HepG2 (cell line): ENCODE data around the gene NLRC5. TPM values are rescaled to one million over a fixed set of nuclear protein-coding genes. Genes with fewer than 3 reads are reported as not detected.

Experiments
- DPF2 ChIP-seq: sonication (generic); formaldehyde crosslinking; IDR thresholded peaks from 2 replicates; pipeline ENCODE4 v1.4.0; 2020; ENCODE audit warnings: mild to moderate bottlenecking, low read depth, missing genetic modification reagents, borderline replicate concordance
- FOXK1 ChIP-seq: sonication (generic); formaldehyde crosslinking; IDR thresholded peaks from 2 replicates; pipeline ENCODE4 v1.4.0; 2020; ENCODE audit warnings: low read depth, missing genetic modification reagents, borderline replicate concordance
- FOXP1 ChIP-seq, 2 experiments: fragments of 450-650 bp in 1 of 2; IDR thresholded peaks; 2 replicates each; pipeline ENCODE4 v1.6.1; 2017 to 2018; ENCODE audit warnings: antibody characterized with exemption in 1 of 2
- HOXA3 ChIP-seq: sonication (generic); formaldehyde crosslinking; IDR thresholded peaks from 2 replicates; pipeline ENCODE4 v1.5.0; 2020; ENCODE audit warnings: missing genetic modification reagents
- KDM2A ChIP-seq: sonication (generic); formaldehyde crosslinking; IDR thresholded peaks from 2 replicates; pipeline ENCODE4 v1.4.0; 2020; ENCODE audit warnings: low read depth, missing genetic modification reagents, borderline replicate concordance
- MEF2D ChIP-seq: sonication (generic); formaldehyde crosslinking; IDR thresholded peaks from 2 replicates; pipeline ENCODE4 v1.5.1; 2020; ENCODE audit warnings: mild to moderate bottlenecking, missing genetic modification reagents
- NR2F1 ChIP-seq, 2 experiments: fragments of 450-650 bp in 1 of 2; formaldehyde crosslinking in 1 of 2; IDR thresholded peaks; 2 replicates each; pipeline versions ENCODE4 v1.5.0 to v1.6.1; 2016 to 2020; ENCODE audit warnings: mild to moderate bottlenecking in 1 of 2, missing compliant biosample characterization in 1 of 2, missing genetic modification reagents in 1 of 2, moderate library complexity in 1 of 2
- THAP11 ChIP-seq: IDR thresholded peaks from 2 replicates; pipeline ENCODE4 v1.6.1; 2016; ENCODE audit warnings: missing biosample characterization, missing genetic modification reagents
- ZFY ChIP-seq: sonication (generic); formaldehyde crosslinking; IDR thresholded peaks from 2 replicates; pipeline ENCODE4 v1.4.0; 2020; ENCODE audit warnings: missing genetic modification reagents
- ZKSCAN1 ChIP-seq: fragments of 150-350 bp; IDR thresholded peaks from 2 replicates; pipeline ENCODE4 v1.6.1; 2014; ENCODE audit warnings: low read length
- ZMYM4 ChIP-seq: sonication (generic); formaldehyde crosslinking; IDR thresholded peaks from 2 replicates; pipeline ENCODE4 v1.8.1; 2023; ENCODE audit warnings: mild to moderate bottlenecking, missing genetic modification reagents
- ZNF614 ChIP-seq: IDR thresholded peaks from 2 replicates; pipeline ENCODE4 v1.6.1; 2018; ENCODE audit warnings: missing biosample characterization, missing genetic modification reagents, inconsistent platforms, borderline replicate concordance
- ZNF644 ChIP-seq: IDR thresholded peaks from 2 replicates; pipeline ENCODE4 v1.6.1; 2016; ENCODE audit warnings: low read depth
- ZNF792 ChIP-seq: IDR thresholded peaks from 2 replicates; pipeline ENCODE4 v1.6.1; 2016
- ZNF883 ChIP-seq: sonication (generic); formaldehyde crosslinking; IDR thresholded peaks from 2 replicates; pipeline ENCODE4 v1.5.1; 2020; ENCODE audit warnings: mild to moderate bottlenecking, missing genetic modification reagents; ENCODE audit errors: not compliant biosample characterization
- polyA plus RNA-seq, 8 experiments: library from polyadenylated mRNA; depleted of rRNA in 3 of 8; stranded (reverse) in 7 of 8; unstranded in 1 of 8; fragments of >200 nt; fragmentation: Illumina TruSeq in 4 of 8; extraction: Trizol in 4 of 8; gene quantifications; 2 replicates each; pipeline versions ENCODE4 v1.2.1 to v1.2.3, GENCODE V29; 2011 to 2016; ENCODE audit warnings: low read depth in 4 of 8, missing spikeins in 1 of 8, mixed read lengths in 1 of 8; ENCODE audit not compliant: insufficient read depth in 1 of 8
- total RNA-seq, 5 experiments: library from RNA; depleted of rRNA; stranded (reverse); fragments of >200 nt; fragmentation: Illumina TruSeq; extraction: Trizol; gene quantifications; 2 replicates each; pipeline ENCODE4 v1.2.3, GENCODE V29; 2016; ENCODE audit warnings: low read depth in 1 of 5
- TF ChIP-seq, protein P1 (sequence below): sonication (generic); formaldehyde crosslinking; IDR thresholded peaks from 2 replicates; pipeline ENCODE4 v1.4.0; 2020; ENCODE audit warnings: missing genetic modification reagents, borderline replicate concordance
- TF ChIP-seq, protein P2 (sequence below): sonication (generic); formaldehyde crosslinking; IDR thresholded peaks from 2 replicates; pipeline ENCODE4 v1.5.1; 2020; ENCODE audit warnings: mild to moderate bottlenecking, missing genetic modification reagents, moderate library complexity
- TF ChIP-seq, protein P3 (sequence below): sonication (generic); formaldehyde crosslinking; conservative IDR thresholded peaks from 2 replicates; pipeline ENCODE4 v1.4.0; 2020; ENCODE audit warnings: mild to moderate bottlenecking, missing genetic modification reagents, moderate library complexity

The NLRC5 gene
- total and polyA plus RNA-seq, 2 of the 13 experiments (the other 11 are each of a cell fraction or from before 2014, with no cell fraction given): 6.3 to 12.7 TPM

DNA sequence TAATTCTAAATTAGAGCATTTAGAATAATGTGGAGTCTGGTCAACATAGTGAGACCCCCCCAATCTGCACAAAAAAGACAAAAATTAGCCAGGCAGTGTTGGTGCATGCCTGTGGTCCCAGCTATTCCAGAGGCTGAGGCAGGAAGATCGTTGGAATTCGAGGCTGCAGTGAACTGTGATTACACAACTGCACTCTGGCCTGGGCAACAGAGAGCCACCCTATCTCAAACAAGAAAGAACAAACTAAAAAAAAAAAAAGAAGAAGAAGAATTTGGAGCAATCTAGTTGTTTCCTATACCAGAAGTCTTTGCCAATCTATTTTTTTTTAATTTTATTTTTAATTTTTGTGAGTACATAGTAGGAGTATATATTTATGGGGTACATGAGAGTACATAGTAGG is 21.6 kb upstream of the NLRC5 start (continued):
- no peak for TF ChIP-seq ZNF883 (CRISPR knock-in tag)
- peak; percentile 71 for TF ChIP-seq ZMYM4 (CRISPR knock-in tag)
- TF ChIP-seq MEF2D: no peak
- TF ChIP-seq FOXP1 (IDR thresholded peaks at IDR 0.05): no peak
- peak; percentile 10; the same call in 1 of the 2 replicates for TF ChIP-seq FOXP1 (CRISPR knock-in tag; IDR thresholded peaks at IDR 0.05)
- peak; percentile 59; the same call in 1 of the 2 replicates for TF ChIP-seq ZNF644 (CRISPR knock-in tag)
- peak; percentile 51; the same call in 1 of the 2 replicates for TF ChIP-seq ZFY
- TF ChIP-seq ZNF792: no peak; the same call in 1 of the 2 replicates
- TF ChIP-seq KDM2A (CRISPR knock-in tag): 0 out of 2 replicates have a peak, but pooled peaks have one; percentile 27
- TF ChIP-seq, protein P1, sequence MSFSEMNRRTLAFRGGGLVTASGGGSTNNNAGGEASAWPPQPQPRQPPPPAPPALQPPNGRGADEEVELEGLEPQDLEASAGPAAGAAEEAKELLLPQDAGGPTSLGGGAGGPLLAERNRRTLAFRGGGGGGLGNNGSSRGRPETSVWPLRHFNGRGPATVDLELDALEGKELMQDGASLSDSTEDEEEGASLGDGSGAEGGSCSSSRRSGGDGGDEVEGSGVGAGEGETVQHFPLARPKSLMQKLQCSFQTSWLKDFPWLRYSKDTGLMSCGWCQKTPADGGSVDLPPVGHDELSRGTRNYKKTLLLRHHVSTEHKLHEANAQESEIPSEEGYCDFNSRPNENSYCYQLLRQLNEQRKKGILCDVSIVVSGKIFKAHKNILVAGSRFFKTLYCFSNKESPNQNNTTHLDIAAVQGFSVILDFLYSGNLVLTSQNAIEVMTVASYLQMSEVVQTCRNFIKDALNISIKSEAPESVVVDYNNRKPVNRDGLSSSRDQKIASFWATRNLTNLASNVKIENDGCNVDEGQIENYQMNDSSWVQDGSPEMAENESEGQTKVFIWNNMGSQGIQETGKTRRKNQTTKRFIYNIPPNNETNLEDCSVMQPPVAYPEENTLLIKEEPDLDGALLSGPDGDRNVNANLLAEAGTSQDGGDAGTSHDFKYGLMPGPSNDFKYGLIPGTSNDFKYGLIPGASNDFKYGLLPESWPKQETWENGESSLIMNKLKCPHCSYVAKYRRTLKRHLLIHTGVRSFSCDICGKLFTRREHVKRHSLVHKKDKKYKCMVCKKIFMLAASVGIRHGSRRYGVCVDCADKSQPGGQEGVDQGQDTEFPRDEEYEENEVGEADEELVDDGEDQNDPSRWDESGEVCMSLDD (CRISPR knock-in tag): 0 out of 2 replicates have a peak, but pooled peaks have one; percentile 32
- peak; percentile 41; the same call in 1 of the 2 replicates for TF ChIP-seq FOXK1
- TF ChIP-seq THAP11: 0 out of 2 replicates have a peak, but pooled peaks have one; percentile 28
- 0 out of 4 replicates have a peak, but pooled peaks of 1 of the 2 experiments have one; percentile 21 for TF ChIP-seq NR2F1 (CRISPR knock-in tag; IDR thresholded peaks at IDR 0.05)
- TF ChIP-seq ZKSCAN1: 0 out of 2 replicates have a peak, but pooled peaks have one; percentile 3
- peak; percentile 73 for TF ChIP-seq ZNF614 (CRISPR knock-in tag)
- TF ChIP-seq DPF2 (CRISPR knock-in tag): peak; percentile 78; the same call in 1 of the 2 replicates
- TF ChIP-seq, protein P2, sequence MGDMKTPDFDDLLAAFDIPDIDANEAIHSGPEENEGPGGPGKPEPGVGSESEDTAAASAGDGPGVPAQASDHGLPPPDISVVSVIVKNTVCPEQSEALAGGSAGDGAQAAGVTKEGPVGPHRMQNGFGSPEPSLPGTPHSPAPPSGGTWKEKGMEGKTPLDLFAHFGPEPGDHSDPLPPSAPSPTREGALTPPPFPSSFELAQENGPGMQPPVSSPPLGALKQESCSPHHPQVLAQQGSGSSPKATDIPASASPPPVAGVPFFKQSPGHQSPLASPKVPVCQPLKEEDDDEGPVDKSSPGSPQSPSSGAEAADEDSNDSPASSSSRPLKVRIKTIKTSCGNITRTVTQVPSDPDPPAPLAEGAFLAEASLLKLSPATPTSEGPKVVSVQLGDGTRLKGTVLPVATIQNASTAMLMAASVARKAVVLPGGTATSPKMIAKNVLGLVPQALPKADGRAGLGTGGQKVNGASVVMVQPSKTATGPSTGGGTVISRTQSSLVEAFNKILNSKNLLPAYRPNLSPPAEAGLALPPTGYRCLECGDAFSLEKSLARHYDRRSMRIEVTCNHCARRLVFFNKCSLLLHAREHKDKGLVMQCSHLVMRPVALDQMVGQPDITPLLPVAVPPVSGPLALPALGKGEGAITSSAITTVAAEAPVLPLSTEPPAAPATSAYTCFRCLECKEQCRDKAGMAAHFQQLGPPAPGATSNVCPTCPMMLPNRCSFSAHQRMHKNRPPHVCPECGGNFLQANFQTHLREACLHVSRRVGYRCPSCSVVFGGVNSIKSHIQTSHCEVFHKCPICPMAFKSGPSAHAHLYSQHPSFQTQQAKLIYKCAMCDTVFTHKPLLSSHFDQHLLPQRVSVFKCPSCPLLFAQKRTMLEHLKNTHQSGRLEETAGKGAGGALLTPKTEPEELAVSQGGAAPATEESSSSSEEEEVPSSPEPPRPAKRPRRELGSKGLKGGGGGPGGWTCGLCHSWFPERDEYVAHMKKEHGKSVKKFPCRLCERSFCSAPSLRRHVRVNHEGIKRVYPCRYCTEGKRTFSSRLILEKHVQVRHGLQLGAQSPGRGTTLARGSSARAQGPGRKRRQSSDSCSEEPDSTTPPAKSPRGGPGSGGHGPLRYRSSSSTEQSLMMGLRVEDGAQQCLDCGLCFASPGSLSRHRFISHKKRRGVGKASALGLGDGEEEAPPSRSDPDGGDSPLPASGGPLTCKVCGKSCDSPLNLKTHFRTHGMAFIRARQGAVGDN (CRISPR knock-in tag): peak; percentile 6; the same call in 1 of the 2 replicates
- TF ChIP-seq HOXA3 (CRISPR knock-in tag): peak; percentile 69
- TF ChIP-seq, protein P3, sequence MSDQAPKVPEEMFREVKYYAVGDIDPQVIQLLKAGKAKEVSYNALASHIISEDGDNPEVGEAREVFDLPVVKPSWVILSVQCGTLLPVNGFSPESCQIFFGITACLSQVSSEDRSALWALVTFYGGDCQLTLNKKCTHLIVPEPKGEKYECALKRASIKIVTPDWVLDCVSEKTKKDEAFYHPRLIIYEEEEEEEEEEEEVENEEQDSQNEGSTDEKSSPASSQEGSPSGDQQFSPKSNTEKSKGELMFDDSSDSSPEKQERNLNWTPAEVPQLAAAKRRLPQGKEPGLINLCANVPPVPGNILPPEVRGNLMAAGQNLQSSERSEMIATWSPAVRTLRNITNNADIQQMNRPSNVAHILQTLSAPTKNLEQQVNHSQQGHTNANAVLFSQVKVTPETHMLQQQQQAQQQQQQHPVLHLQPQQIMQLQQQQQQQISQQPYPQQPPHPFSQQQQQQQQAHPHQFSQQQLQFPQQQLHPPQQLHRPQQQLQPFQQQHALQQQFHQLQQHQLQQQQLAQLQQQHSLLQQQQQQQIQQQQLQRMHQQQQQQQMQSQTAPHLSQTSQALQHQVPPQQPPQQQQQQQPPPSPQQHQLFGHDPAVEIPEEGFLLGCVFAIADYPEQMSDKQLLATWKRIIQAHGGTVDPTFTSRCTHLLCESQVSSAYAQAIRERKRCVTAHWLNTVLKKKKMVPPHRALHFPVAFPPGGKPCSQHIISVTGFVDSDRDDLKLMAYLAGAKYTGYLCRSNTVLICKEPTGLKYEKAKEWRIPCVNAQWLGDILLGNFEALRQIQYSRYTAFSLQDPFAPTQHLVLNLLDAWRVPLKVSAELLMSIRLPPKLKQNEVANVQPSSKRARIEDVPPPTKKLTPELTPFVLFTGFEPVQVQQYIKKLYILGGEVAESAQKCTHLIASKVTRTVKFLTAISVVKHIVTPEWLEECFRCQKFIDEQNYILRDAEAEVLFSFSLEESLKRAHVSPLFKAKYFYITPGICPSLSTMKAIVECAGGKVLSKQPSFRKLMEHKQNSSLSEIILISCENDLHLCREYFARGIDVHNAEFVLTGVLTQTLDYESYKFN (CRISPR knock-in tag): peak; percentile 80
